HepG2 (cell line): ENCODE results near the gene RAB35. TPM values are rescaled to one million over a fixed set of nuclear protein-coding genes. Genes with fewer than 3 reads are reported as not detected.

ENCODE experiments used
- ATAC-seq: fragments of 200-7000 bp; cut with Tn5 transposase; 3 replicates; pipeline ENCODE4 v1.9.1; 2020; ENCODE audit warnings: mild to moderate bottlenecking, moderate library complexity
- BruUV-seq: library from RNA; stranded (reverse); fragments of 400-500 nt; replicated peaks from 2 replicates; lab custom pipeline; 2021; lab: Mats Ljungman, UMichigan
- CTCF ChIA-PET: fragments of 300-600 bp; formaldehyde crosslinking; extraction: SDS; loops from one replicate; lab custom pipeline; 2021; ENCODE audit warnings: low total read pairs, inconsistent platforms, low intra/inter-chr PET ratio; lab: Yijun Ruan, JAX
- POLR2A ChIA-PET: fragments of 350-600 bp; sonication (Branson Sonifier 250); formaldehyde crosslinking; loops from one replicate; lab custom pipeline; 2020; ENCODE audit warnings: antibody characterized with exemption, inconsistent platforms; lab: Yijun Ruan, JAX
- DNase-seq: peaks from one replicate; pipeline ENCODE4 v3.0.0-alpha.2; 2015; ENCODE audit warnings: low spot score
- FAIRE-seq: peaks from 3 replicates; lab custom pipeline; 2011; peaks lifted over from hg19 to GRCh38; lab: Jason Lieb, UNC
- H2AFZ ChIP-seq: one replicate; pipeline ENCODE4 v1.6.1; 2011; ENCODE audit warnings: low read length, inconsistent platforms
- H3K27ac ChIP-seq: fragments of 300-600 bp; 3 replicates; pipeline ENCODE4 v1.8.0; 2011; ENCODE audit warnings: mixed run types, mild to moderate bottlenecking, mixed read lengths, low read length, inconsistent platforms; ENCODE audit not compliant: insufficient read depth; ENCODE audit errors: extremely low read length
- H3K27me3 ChIP-seq, 2 experiments: fragments of 200-600 bp in 1 of 2; 2 replicates in 1 of 2; 3 replicates in 1 of 2; pipeline versions ENCODE4 v1.6.0 to v1.8.0; 2011; ENCODE audit warnings: low read length in 2 of 2, mild to moderate bottlenecking in 2 of 2, moderate library complexity in 2 of 2, inconsistent platforms in 1 of 2; ENCODE audit not compliant: insufficient read depth in 2 of 2, control insufficient read depth in 1 of 2
- H3K36me3 ChIP-seq, 2 experiments: fragments of 200-600 bp in 1 of 2; replicated peaks in 1 of 2; 2 replicates in 1 of 2; 3 replicates in 1 of 2; pipeline versions ENCODE4 v1.5.1 to v1.8.0; 2011; ENCODE audit warnings: low read length in 2 of 2, inconsistent platforms in 1 of 2; ENCODE audit not compliant: insufficient read depth in 2 of 2, control insufficient read depth in 1 of 2
- H3K4me1 ChIP-seq: 2 replicates; pipeline ENCODE4 v1.5.1; 2012; ENCODE audit warnings: low read length, inconsistent platforms; ENCODE audit not compliant: insufficient read depth
- H3K4me2 ChIP-seq: 2 replicates; pipeline ENCODE4 v1.6.0; 2011; ENCODE audit warnings: low read depth, low read length, inconsistent platforms
- H3K4me3 ChIP-seq, 3 experiments: fragments of 200-600 bp in 1 of 3; sonication (generic), shearing (Covaris generic) in 1 of 3; replicated peaks in 1 of 3; 2 replicates each; pipeline ENCODE4 v1.5.1; 2011 to 2016; ENCODE audit warnings: low read length in 3 of 3, inconsistent platforms in 2 of 3, low read depth in 2 of 3, mild to moderate bottlenecking in 2 of 3, control low read depth in 1 of 3, mixed read lengths in 1 of 3; ENCODE audit not compliant: insufficient read depth in 1 of 3
- H3K79me2 ChIP-seq: one replicate; pipeline ENCODE4 v1.6.1; 2011; ENCODE audit warnings: low read length, inconsistent platforms; ENCODE audit not compliant: insufficient read depth
- H3K9ac ChIP-seq: 2 replicates; pipeline ENCODE4 v1.6.0; 2011; ENCODE audit warnings: mild to moderate bottlenecking, low read depth, low read length, inconsistent platforms; ENCODE audit not compliant: insufficient read depth
- H3K9me3 ChIP-seq: 2 replicates; pipeline ENCODE4 v1.5.1; 2012; ENCODE audit warnings: mild to moderate bottlenecking, low read length
- H4K20me1 ChIP-seq: 2 replicates; pipeline ENCODE4 v1.6.0; 2011; ENCODE audit warnings: inconsistent platforms, mild to moderate bottlenecking, low read length, moderate library complexity; ENCODE audit not compliant: insufficient read depth
- ERF ChIP-seq: IDR thresholded peaks from 2 replicates; pipeline ENCODE4 v1.6.1; 2018; ENCODE audit warnings: missing biosample characterization, missing genetic modification reagents
- FOXK2 ChIP-seq: fragments of 450-650 bp; IDR thresholded peaks from 2 replicates; pipeline ENCODE4 v1.6.1; 2016
- GATAD2A ChIP-seq: IDR thresholded peaks from 2 replicates; pipeline ENCODE4 v1.6.1; 2016
- NFKB2 ChIP-seq: sonication (generic); formaldehyde crosslinking; IDR thresholded peaks from 2 replicates; pipeline ENCODE4 v1.4.0; 2020; ENCODE audit warnings: missing genetic modification reagents, borderline replicate concordance
- ZC3H13 ChIP-seq: sonication (generic); formaldehyde crosslinking; IDR thresholded peaks from 2 replicates; pipeline ENCODE4 v1.8.1; 2023; ENCODE audit warnings: mild to moderate bottlenecking, missing genetic modification reagents, moderate library complexity
- ZNF124 ChIP-seq: sonication (generic); formaldehyde crosslinking; IDR thresholded peaks from 2 replicates; pipeline ENCODE4 v1.4.0; 2020; ENCODE audit warnings: missing genetic modification reagents
- ZNF207 ChIP-seq: fragments of 450-650 bp; IDR thresholded peaks from 2 replicates; pipeline ENCODE4 v1.6.1; 2016; ENCODE audit warnings: antibody characterized with exemption, borderline replicate concordance
- ZNF230 ChIP-seq: sonication (generic); formaldehyde crosslinking; IDR thresholded peaks from 2 replicates; pipeline ENCODE4 v1.4.0; 2020; ENCODE audit warnings: mild to moderate bottlenecking, missing genetic modification reagents
- ZNF382 ChIP-seq: sonication (generic); formaldehyde crosslinking; IDR thresholded peaks from 2 replicates; pipeline ENCODE4 v1.5.0; 2020; ENCODE audit warnings: missing genetic modification reagents, mild to moderate bottlenecking, borderline replicate concordance
- ZNF761 ChIP-seq: sonication (generic); formaldehyde crosslinking; conservative IDR thresholded peaks from 2 replicates; pipeline ENCODE4 v1.4.0; 2020; ENCODE audit warnings: mild to moderate bottlenecking, missing genetic modification reagents
- ZNF781 ChIP-seq: sonication (generic); formaldehyde crosslinking; IDR thresholded peaks from 2 replicates; pipeline ENCODE4 v1.5.1; 2020; ENCODE audit warnings: borderline replicate concordance, mild to moderate bottlenecking, missing genetic modification reagents; ENCODE audit errors: not compliant biosample characterization
- ZNF850 ChIP-seq: sonication (generic); formaldehyde crosslinking; conservative IDR thresholded peaks from 2 replicates; pipeline ENCODE4 v1.9.0; 2021; ENCODE audit warnings: mild to moderate bottlenecking, missing genetic modification reagents
- ZNF883 ChIP-seq: sonication (generic); formaldehyde crosslinking; IDR thresholded peaks from 2 replicates; pipeline ENCODE4 v1.5.1; 2020; ENCODE audit warnings: mild to moderate bottlenecking, missing genetic modification reagents; ENCODE audit errors: not compliant biosample characterization
- ZSCAN21 ChIP-seq: sonication (generic); formaldehyde crosslinking; IDR thresholded peaks from 2 replicates; pipeline ENCODE4 v1.8.0; 2022; ENCODE audit warnings: mild to moderate bottlenecking, missing genetic modification reagents, moderate library complexity, borderline replicate concordance
- WGBS: methylation state at CpG from one replicate; pipeline ENCODE4 v1.1.6; 2017; ENCODE audit warnings: low lambda C conversion rate; 5-methylcytosine and 5-hydroxymethylcytosine counted together
- in situ Hi-C: cut with HindIII; loops from 2 replicates; pipeline ENCODE4 v1.10.0; 2017; ENCODE audit warnings: low pct_unique_long_range_greater_than_20kb; ENCODE audit not compliant: extremely low pct_ligation_motif_present
- intact Hi-C: fragments of 100-400 bp; cut with micrococcal nuclease; formaldehyde crosslinking; loops from one replicate; pipeline ENCODE4 v1.10.0; 2022; ENCODE audit not compliant: unreplicated experiment
- polyA plus RNA-seq, 8 experiments: library from polyadenylated mRNA; depleted of rRNA in 3 of 8; stranded (reverse) in 7 of 8; unstranded in 1 of 8; fragments of >200 nt; fragmentation: Illumina TruSeq in 4 of 8; extraction: Trizol in 4 of 8; gene quantifications; 2 replicates each; pipeline versions ENCODE4 v1.2.1 to v1.2.3, GENCODE V29; 2011 to 2016; ENCODE audit warnings: low read depth in 4 of 8, missing spikeins in 1 of 8, mixed read lengths in 1 of 8; ENCODE audit not compliant: insufficient read depth in 1 of 8
- total RNA-seq, 5 experiments: library from RNA; depleted of rRNA; stranded (reverse); fragments of >200 nt; fragmentation: Illumina TruSeq; extraction: Trizol; gene quantifications; 2 replicates each; pipeline ENCODE4 v1.2.3, GENCODE V29; 2016; ENCODE audit warnings: low read depth in 1 of 5
- TF ChIP-seq, protein P1 (sequence below): sonication (generic); formaldehyde crosslinking; IDR thresholded peaks from 2 replicates; pipeline ENCODE4 v1.4.0; 2020; ENCODE audit warnings: mild to moderate bottlenecking, low read depth, missing genetic modification reagents
- TF ChIP-seq, protein P2 (sequence below): sonication (generic); formaldehyde crosslinking; IDR thresholded peaks from 2 replicates; pipeline ENCODE4 v1.5.1; 2020; ENCODE audit warnings: mild to moderate bottlenecking, missing genetic modification reagents
- TF ChIP-seq, protein P3 (sequence below): sonication (generic); formaldehyde crosslinking; IDR thresholded peaks from 2 replicates; pipeline ENCODE4 v1.8.1; 2022; ENCODE audit warnings: mild to moderate bottlenecking, missing genetic modification reagents
- TF ChIP-seq, protein P4 (sequence below): sonication (generic); formaldehyde crosslinking; conservative IDR thresholded peaks from 2 replicates; pipeline ENCODE4 v1.4.0; 2020; ENCODE audit warnings: mild to moderate bottlenecking, missing genetic modification reagents, moderate library complexity

The RAB35 gene
- total and polyA plus RNA-seq, 2 of the 13 experiments (the other 11 are each of a cell fraction or from before 2014, with no cell fraction given): 25.2 to 29.1 TPM

DNA sequence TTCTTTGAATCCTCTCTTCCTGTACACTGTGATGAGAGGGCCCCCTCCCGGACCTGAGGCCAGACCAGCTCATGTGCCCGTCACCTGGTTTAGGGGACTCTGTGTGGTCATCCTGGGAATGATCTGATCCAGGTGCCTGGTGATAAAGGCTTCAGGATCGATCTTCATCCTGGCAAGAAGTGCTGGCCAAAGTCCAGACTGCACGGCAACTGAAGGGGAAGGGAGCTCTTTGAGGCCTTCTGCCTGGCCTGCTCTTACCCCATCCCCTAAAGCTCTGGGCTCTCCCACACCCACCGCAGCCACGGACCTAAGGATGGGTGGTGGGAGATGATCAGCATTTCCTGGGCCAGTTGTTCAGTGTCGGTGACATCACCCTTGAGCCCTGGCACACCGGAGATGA is 46.2 kb upstream of the RAB35 start:
- H3K36me3 ChIP-seq: peaks cover 54 to 72% of the 10 kb centered on the region in 2 experiments
- intact Hi-C loops: no loop called here
- CTCF ChIA-PET: no interaction called here
- TF ChIP-seq ZNF207: no peak
- TF ChIP-seq, protein P1, sequence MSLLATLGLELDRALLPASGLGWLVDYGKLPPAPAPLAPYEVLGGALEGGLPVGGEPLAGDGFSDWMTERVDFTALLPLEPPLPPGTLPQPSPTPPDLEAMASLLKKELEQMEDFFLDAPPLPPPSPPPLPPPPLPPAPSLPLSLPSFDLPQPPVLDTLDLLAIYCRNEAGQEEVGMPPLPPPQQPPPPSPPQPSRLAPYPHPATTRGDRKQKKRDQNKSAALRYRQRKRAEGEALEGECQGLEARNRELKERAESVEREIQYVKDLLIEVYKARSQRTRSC (CRISPR knock-in tag): no peak
- TF ChIP-seq ZNF883 (CRISPR knock-in tag): no peak
- no peak for TF ChIP-seq GATAD2A (CRISPR knock-in tag)
- TF ChIP-seq, protein P2, sequence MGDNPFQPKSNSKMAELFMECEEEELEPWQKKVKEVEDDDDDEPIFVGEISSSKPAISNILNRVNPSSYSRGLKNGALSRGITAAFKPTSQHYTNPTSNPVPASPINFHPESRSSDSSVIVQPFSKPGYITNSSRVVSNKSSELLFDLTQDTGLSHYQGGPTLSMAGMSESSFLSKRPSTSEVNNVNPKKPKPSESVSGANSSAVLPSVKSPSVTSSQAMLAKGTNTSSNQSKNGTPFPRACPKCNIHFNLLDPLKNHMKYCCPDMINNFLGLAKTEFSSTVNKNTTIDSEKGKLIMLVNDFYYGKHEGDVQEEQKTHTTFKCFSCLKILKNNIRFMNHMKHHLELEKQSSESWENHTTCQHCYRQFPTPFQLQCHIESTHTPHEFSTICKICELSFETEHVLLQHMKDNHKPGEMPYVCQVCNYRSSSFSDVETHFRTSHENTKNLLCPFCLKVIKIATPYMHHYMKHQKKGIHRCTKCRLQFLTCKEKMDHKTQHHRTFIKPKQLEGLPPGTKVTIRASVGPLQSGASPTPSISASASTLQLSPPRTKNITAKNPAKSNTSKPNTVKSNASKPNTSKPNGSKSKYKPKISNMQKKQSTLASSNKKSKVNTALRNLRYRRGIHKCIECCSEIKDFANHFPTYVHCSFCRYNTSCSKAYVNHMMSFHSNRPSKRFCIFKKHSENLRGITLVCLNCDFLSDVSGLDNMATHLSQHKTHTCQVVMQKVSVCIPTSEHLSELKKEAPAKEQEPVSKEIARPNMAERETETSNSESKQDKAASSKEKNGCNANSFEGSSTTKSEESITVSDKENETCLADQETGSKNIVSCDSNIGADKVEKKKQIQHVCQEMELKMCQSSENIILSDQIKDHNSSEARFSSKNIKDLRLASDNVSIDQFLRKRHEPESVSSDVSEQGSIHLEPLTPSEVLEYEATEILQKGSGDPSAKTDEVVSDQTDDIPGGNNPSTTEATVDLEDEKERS (CRISPR knock-in tag): no peak
- TF ChIP-seq ZNF850 (CRISPR knock-in tag): no peak
- no peak for TF ChIP-seq ZNF124
- TF ChIP-seq ZSCAN21 (CRISPR knock-in tag): no peak
- no peak for TF ChIP-seq ZC3H13 (CRISPR knock-in tag)
- TF ChIP-seq, protein P3, sequence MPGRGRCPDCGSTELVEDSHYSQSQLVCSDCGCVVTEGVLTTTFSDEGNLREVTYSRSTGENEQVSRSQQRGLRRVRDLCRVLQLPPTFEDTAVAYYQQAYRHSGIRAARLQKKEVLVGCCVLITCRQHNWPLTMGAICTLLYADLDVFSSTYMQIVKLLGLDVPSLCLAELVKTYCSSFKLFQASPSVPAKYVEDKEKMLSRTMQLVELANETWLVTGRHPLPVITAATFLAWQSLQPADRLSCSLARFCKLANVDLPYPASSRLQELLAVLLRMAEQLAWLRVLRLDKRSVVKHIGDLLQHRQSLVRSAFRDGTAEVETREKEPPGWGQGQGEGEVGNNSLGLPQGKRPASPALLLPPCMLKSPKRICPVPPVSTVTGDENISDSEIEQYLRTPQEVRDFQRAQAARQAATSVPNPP (CRISPR knock-in tag): no peak
- TF ChIP-seq ZNF230 (CRISPR knock-in tag): no peak
- TF ChIP-seq ERF (CRISPR knock-in tag): no peak
- TF ChIP-seq ZNF761 (CRISPR knock-in tag): no peak
- no peak for TF ChIP-seq FOXK2
- TF ChIP-seq, protein P4, sequence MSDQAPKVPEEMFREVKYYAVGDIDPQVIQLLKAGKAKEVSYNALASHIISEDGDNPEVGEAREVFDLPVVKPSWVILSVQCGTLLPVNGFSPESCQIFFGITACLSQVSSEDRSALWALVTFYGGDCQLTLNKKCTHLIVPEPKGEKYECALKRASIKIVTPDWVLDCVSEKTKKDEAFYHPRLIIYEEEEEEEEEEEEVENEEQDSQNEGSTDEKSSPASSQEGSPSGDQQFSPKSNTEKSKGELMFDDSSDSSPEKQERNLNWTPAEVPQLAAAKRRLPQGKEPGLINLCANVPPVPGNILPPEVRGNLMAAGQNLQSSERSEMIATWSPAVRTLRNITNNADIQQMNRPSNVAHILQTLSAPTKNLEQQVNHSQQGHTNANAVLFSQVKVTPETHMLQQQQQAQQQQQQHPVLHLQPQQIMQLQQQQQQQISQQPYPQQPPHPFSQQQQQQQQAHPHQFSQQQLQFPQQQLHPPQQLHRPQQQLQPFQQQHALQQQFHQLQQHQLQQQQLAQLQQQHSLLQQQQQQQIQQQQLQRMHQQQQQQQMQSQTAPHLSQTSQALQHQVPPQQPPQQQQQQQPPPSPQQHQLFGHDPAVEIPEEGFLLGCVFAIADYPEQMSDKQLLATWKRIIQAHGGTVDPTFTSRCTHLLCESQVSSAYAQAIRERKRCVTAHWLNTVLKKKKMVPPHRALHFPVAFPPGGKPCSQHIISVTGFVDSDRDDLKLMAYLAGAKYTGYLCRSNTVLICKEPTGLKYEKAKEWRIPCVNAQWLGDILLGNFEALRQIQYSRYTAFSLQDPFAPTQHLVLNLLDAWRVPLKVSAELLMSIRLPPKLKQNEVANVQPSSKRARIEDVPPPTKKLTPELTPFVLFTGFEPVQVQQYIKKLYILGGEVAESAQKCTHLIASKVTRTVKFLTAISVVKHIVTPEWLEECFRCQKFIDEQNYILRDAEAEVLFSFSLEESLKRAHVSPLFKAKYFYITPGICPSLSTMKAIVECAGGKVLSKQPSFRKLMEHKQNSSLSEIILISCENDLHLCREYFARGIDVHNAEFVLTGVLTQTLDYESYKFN (CRISPR knock-in tag): no peak
- TF ChIP-seq ZNF382 (CRISPR knock-in tag): no peak
- no peak for TF ChIP-seq NFKB2 (CRISPR knock-in tag)
- no peak for TF ChIP-seq ZNF781 (CRISPR knock-in tag)

More for the DNA sequence above, 46.2 kb upstream of the RAB35 start:
- FAIRE-seq (no peak), DNase-seq (no peak), ATAC-seq (no peak)
- in situ Hi-C loops: no loop called here
- Histone ChIP-seq H3K4me1 (peaks cover 9% of the 10 kb centered on the region; the same call in 1 of the 2 replicates), H4K20me1 (no peaks in the 10 kb centered on the region), H3K27me3 (no peaks in the 10 kb centered on the region), H3K79me2 (no peaks in the 10 kb centered on the region), H2AFZ (no peak overlapping the region), H3K4me2 (no peak overlapping the region), H3K4me3 (no peak overlapping the region), H3K9ac (no peak overlapping the region), H3K27ac (no peak overlapping the region), H3K9me3 (no peaks in the 10 kb centered on the region)
- POLR2A ChIA-PET: interaction anchor here (1.3 kb wide), 1 partner anchor 9 kb away, joined by 3 read pairs; no protein-coding TSS in a partner anchor
- BruUV-seq: no TSS peak
- 96% methylated on average over 5 of the region's 8 CpGs for WGBS
